Activated naive CD8-positive, alpha-beta T cell treated with anti-CD3 and anti-CD28 coated beads, Interleukin-2, amount 50 U/mL, for 24 hours (primary cell): ENCODE data around the gene DHRS1.
"Not testable (repeated sequence)": the region's sequence is repeated elsewhere in the genome, so short reads cannot be mapped to it uniquely, and the experiment has no call there.

Source experiments
- ATAC-seq: fragments of 150-1000 bp; cut with Tn5 transposase; one replicate; pipeline ENCODE4 v1.10.0; 2021
- DNase-seq: peaks from one replicate; pipeline ENCODE4 v3.0.0; 2021
- H3K27ac Mint-ChIP-seq: one replicate; pipeline ENCODE4 v1.8.0; 2021; ENCODE audit warnings: mild to moderate bottlenecking, mixed read lengths
- H3K27me3 Mint-ChIP-seq: one replicate; pipeline ENCODE4 v1.8.0; 2021; ENCODE audit warnings: mixed read lengths
- H3K36me3 Mint-ChIP-seq: one replicate; pipeline ENCODE4 v1.8.0; 2021; ENCODE audit warnings: low read depth, mixed read lengths
- H3K4me1 Mint-ChIP-seq: one replicate; pipeline ENCODE4 v1.8.0; 2021; ENCODE audit warnings: mixed read lengths
- H3K4me3 Mint-ChIP-seq: one replicate; pipeline ENCODE4 v1.8.0; 2021; ENCODE audit warnings: mild to moderate bottlenecking, moderate library complexity, mixed read lengths
- H3K9me3 Mint-ChIP-seq: one replicate; pipeline ENCODE4 v1.8.0; 2021; ENCODE audit warnings: mixed read lengths

Gene DHRS1

GRCh38 chr14:24251880-24252288 is 47.7 kb downstream of the DHRS1 start:
- Mint-ChIP-seq H3K27me3 (no peaks in the 10 kb centered on the region), H3K9me3 (no peaks in the 10 kb centered on the region), H3K4me1 (peaks cover 30% of the 10 kb centered on the region), H3K36me3 (no peaks in the 10 kb centered on the region), H3K4me3 (no peak overlapping the region), H3K27ac (no peak overlapping the region)
- ATAC-seq (no peak), DNase-seq (no peak)

GRCh38 chr14:24250354-24250753 is 49.2 kb downstream of the DHRS1 start:
- DNase-seq (no peak), ATAC-seq (no peak)
- Mint-ChIP-seq H3K36me3 (no peaks in the 10 kb centered on the region), H3K27me3 (no peaks in the 10 kb centered on the region), H3K9me3 (no peaks in the 10 kb centered on the region), H3K27ac (peak overlapping the region; percentile 9), H3K4me1 (peaks cover 37% of the 10 kb centered on the region), H3K4me3 (no peak overlapping the region)

GRCh38 chr14:24249230-24250021 is 50.2 kb downstream of the DHRS1 start:
- H3K36me3 Mint-ChIP-seq, result no peaks in the 10 kb centered on the region
- H3K27me3 Mint-ChIP-seq, result no peaks in the 10 kb centered on the region
- peaks cover 40% of the 10 kb centered on the region for H3K4me1 Mint-ChIP-seq
- H3K9me3 Mint-ChIP-seq, result no peaks in the 10 kb centered on the region
- no peak overlapping the region for H3K27ac Mint-ChIP-seq
- no peak for DNase-seq
- no peak for ATAC-seq
- H3K4me3 Mint-ChIP-seq, result no peak overlapping the region

GRCh38 chr14:24247422-24247821 is 52.2 kb downstream of the DHRS1 start:
- DNase-seq, result no peak
- H3K4me1 Mint-ChIP-seq, result peaks cover 53% of the 10 kb centered on the region
- no peak for ATAC-seq
- no peaks in the 10 kb centered on the region for H3K36me3 Mint-ChIP-seq
- peak overlapping the region; percentile 53 for H3K4me3 Mint-ChIP-seq
- peak overlapping the region; percentile 72 for H3K27ac Mint-ChIP-seq
- no peaks in the 10 kb centered on the region for H3K27me3 Mint-ChIP-seq
- H3K9me3 Mint-ChIP-seq, result no peaks in the 10 kb centered on the region

GRCh38 chr14:24246765-24247212 is 52.8 kb downstream of the DHRS1 start:
- peak overlapping the region; percentile 91 for H3K27ac Mint-ChIP-seq
- no peaks in the 10 kb centered on the region for H3K27me3 Mint-ChIP-seq
- peak overlapping the region; percentile 69 for H3K4me3 Mint-ChIP-seq
- H3K36me3 Mint-ChIP-seq, result peaks cover 2% of the 10 kb centered on the region
- H3K9me3 Mint-ChIP-seq, result no peaks in the 10 kb centered on the region
- H3K4me1 Mint-ChIP-seq, result peaks cover 57% of the 10 kb centered on the region
- ATAC-seq (peak; percentile 34), DNase-seq (no peak)

- peaks cover 65% of the 10 kb centered on the region for H3K4me1 Mint-ChIP-seq
- not testable (repeated sequence) for DNase-seq, ATAC-seq, H3K27me3 Mint-ChIP-seq, H3K27ac Mint-ChIP-seq, H3K9me3 Mint-ChIP-seq, H3K36me3 Mint-ChIP-seq, H3K4me3 Mint-ChIP-seq
Observed at GRCh38 chr14:24245350-24245749, 54.2 kb downstream of the DHRS1 start.

- Mint-ChIP-seq H3K4me1 (peaks cover 76% of the 10 kb centered on the region), H3K36me3 (peaks cover 17% of the 10 kb centered on the region), H3K4me3 (peak overlapping the region; percentile 90), H3K9me3 (no peaks in the 10 kb centered on the region), H3K27ac (peak overlapping the region; percentile 97), H3K27me3 (no peaks in the 10 kb centered on the region)
- DNase-seq (no peak), ATAC-seq (no peak)
Observed at GRCh38 chr14:24243336-24243836, 56.2 kb downstream of the DHRS1 start.

GRCh38 chr14:24241829-24242443 is 57.6 kb downstream of the DHRS1 start:
- H3K4me1 Mint-ChIP-seq, result peaks cover 68% of the 10 kb centered on the region
- no peaks in the 10 kb centered on the region for H3K27me3 Mint-ChIP-seq
- H3K36me3 Mint-ChIP-seq, result peaks cover 31% of the 10 kb centered on the region
- no peaks in the 10 kb centered on the region for H3K9me3 Mint-ChIP-seq
- peak overlapping the region; percentile 97 for H3K27ac Mint-ChIP-seq
- H3K4me3 Mint-ChIP-seq, result peak overlapping the region; percentile 90
- peak; percentile 93 for DNase-seq
- peak; percentile 82 for ATAC-seq
